Activated T-cell treated with anti-CD3 and anti-CD28 coated beads for 1 hour (primary cell): ENCODE results near the gene KIDINS220.

ENCODE experiments used
- DNase-seq: peaks from one replicate; pipeline ENCODE4 v3.0.0-alpha.2; 2020; ENCODE audit warnings: low read depth

KIDINS220 gene

DNA sequence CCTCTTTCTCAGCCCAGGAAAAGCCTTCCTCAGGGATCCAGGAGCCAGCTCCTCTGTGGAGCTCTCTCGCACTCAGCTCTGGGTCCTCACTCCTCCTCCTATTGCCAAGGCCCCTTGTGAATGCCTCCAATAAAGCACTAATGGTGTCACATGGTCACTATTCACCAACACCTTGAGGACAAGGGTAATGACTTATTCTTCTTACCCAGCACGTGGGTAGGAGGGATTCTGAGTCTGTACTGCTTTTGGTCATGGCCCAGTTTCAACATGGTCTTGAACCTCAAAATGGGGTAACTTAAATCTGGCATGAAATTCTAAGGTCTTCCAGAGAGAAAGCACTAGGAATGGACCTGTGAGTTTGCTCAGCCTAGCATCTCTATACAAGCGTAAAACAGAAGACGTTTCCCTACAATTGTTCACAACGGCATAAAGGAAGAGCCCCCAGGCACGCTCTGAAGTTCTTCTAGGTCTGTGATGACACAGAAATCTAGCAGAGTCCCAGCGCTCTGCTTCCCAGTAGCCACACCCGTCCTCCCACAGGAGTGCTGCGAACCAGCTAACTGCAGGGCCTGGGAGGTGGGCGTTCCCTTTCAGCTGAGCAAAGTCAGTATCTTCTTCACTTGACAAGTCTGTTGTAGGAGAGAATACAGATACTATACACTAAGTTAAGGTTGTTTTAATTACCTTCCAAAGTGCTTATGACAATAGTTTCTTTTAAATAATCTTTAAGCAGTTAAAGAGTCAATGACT is 14.6 kb upstream of the KIDINS220 start:
- no peak for DNase-seq

DNA sequence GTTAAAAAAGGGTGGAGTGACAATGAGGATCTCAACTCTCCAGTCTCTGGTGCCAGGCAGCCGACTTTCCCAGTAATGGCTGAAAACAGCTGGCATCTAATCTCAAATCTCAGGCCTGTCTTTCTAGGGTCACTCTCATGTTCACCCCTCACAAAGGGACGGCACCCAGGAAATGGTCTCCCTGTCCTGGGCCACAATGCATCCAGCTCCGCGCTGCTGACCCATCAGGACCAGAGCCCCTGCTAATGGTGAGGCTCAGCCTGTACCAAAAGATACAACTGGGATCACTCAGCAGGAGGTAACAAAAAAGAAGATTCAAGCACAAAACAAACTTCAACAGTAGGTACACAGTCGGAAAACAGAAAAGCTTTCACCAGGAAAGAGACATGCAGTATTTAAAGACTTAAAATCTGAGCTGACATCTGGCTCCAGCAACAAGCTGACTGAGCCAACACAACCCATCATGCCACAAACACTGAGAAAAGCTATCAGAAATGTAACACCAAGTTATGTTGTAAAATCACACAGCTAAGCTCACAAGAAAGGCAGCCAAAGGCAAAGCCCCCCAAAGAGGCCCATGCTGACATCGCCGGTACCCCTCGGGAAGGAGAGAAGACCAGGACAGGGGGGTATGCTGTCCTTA is 13.6 kb upstream of the KIDINS220 start:
- DNase-seq: no peak

- DNase-seq: no peak
Observed at GRCh38 chr2:8849327-8849726, 11.9 kb upstream of the KIDINS220 start.

GRCh38 chr2:8848328-8849100 is 11.1 kb upstream of the KIDINS220 start:
- no peak for DNase-seq

DNA sequence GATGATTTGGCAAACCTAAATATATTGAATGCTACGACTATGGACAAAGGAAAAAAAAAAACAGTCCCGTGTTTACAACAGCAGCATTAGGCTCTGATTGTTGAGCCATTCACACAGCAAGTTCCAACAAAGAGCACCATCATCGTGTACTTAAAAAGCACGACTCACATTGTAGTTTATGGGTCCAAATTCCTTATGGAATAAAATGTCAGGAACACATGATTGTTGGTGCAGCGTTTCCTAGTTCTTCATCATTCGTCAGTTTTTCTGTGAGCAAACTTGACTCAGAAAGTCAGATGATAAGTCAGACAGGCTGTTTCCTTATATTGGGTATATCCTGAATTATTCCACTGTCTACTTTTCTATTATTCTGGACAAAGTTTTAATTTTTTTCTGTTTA is 10.0 kb upstream of the KIDINS220 start:
- DNase-seq: no peak

DNA sequence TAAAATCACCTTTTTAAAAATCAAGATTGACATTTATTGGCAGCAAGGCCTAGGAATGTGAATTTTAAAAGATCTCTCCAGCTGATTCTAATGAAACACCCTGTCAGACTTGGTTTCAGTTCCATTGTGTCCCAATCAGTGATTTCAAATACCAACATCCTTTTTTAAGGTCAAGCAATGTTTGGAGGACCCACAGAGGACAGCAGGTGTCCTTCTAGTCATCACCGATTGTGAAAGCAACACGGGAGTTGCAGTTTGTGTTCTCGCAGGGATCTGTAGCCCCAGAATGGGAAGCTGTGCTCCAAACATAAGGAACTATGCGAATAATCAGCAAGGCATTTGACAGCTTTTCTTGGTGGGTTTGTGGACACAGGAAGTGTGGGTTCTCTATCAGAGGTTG is 4.5 kb upstream of the KIDINS220 start:
- no peak for DNase-seq

- DNase-seq: no peak
Observed at GRCh38 chr2:8840475-8841091, 3.2 kb upstream of the KIDINS220 start.

GRCh38 chr2:8839189-8839965 is 2.0 kb upstream of the KIDINS220 start:
- no peak for DNase-seq

- no peak for DNase-seq
Observed at GRCh38 chr2:8837795-8838140, 355 bp upstream of the KIDINS220 start.

GRCh38 chr2:8835279-8835678 is 2.1 kb downstream of the KIDINS220 start:
- no peak for DNase-seq

- no peak for DNase-seq
Observed at GRCh38 chr2:8833853-8834252, 3.6 kb downstream of the KIDINS220 start.

DNA sequence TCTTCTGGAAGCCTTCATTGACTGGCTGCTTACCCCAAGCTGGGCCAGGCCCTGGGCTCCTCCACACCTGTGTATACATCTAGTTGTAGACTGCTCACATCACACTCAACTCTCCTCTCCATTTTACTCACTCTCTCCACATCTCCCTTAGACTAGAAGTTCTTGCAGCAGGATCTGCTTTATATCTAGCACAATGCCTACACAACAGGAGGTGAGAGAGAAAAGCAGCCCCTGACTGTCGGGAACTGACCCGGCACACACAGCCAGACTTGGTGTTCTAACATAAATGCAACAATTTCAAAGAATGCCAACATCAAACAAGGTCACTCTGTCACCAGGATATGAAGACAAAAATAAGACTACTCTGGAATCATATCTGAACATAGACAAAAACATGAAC is 5.9 kb downstream of the KIDINS220 start:
- DNase-seq: no peak

DNA sequence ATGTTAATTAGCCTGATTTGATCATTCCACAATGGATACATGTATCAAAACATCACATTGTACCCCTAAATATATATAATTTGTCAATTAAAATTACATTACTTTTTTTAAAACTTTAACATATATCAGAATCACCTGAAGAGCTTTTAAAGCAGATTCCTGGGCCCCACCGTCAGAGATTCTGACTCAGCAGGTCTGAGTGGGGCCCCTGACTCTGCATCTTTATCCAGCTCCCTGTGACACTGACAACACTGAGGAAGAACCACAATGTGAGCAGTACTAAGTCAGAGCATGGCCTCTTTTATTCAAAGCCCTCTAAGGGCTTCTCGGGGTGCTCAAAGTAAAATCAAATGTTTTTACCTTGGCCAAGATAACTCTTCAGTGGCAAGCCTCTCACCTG is 9.7 kb downstream of the KIDINS220 start:
- no peak for DNase-seq

GRCh38 chr2:8822218-8822617 is 15.2 kb downstream of the KIDINS220 start:
- DNase-seq: no peak

DNA sequence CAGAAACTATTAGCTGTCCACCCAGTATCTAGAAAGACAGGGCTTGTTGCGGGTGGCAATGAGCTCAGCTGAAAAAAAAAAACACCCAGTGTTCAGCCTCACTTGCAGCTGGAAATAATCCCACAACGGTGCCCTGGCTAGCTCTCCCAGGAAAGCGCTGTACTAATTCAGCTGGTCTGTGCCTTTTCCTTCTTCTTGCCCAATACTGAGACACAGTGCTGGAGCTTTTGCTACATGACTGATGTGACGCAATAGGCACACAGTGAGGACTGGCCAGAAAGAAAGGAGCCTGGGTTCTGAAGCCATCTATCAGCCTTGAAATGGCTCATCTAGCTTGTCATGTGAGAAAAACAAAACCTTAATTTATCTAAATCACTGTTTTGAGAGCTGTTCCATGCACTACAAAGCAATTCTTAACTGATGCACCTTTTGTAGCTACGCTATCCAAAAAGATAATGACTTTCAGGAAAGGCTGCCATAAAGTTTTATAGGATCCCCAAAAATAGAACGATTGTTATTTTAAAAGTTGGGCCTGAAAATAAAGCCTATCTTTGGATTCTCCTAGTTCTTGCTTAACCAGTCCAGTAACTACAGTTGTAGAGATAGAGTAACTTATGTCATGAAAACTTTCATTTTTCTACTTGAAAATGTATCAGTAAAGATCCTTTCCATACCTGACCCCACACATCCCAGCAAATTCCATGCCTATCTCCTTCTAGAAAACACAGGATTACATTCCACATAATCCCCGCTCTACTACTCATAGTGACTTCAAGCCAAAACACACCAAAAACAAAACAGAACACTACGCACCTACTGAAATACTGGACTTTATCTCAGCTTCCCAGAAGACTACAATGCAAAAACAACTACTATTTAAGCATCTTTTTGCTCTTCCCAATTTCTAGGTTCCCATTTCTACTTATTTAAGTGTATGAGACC is 15.9 kb downstream of the KIDINS220 start:
- no peak for DNase-seq

GRCh38 chr2:8819948-8820347 is 17.5 kb downstream of the KIDINS220 start:
- DNase-seq: no peak

- DNase-seq: no peak
Observed at GRCh38 chr2:8819194-8819593, 18.2 kb downstream of the KIDINS220 start.

GRCh38 chr2:8817221-8817620 is 20.2 kb downstream of the KIDINS220 start:
- no peak for DNase-seq

- no peak for DNase-seq
Observed at GRCh38 chr2:8806885-8807704, 30.3 kb downstream of the KIDINS220 start.
